OCI-LY3 (cell line): ENCODE measurements around the gene MFGE8.

Experiments
- H2AFZ ChIP-seq: fragments of 200-600, 300-600 bp; shearing (Covaris generic); 2 replicates; pipeline ENCODE4 v1.6.0; 2014; ENCODE audit warnings: antibody characterized with exemption, low read depth, low read length
- H3K27ac ChIP-seq: fragments of 200-600, 300-600 bp; sonication (generic); 2 replicates; pipeline ENCODE4 v1.5.1; 2014; ENCODE audit warnings: mild to moderate bottlenecking, low read length, moderate library complexity, mixed read lengths
- H3K27me3 ChIP-seq: fragments of 200-600, 300-600 bp; sonication (generic); 2 replicates; pipeline ENCODE4 v1.6.1; 2014; ENCODE audit warnings: low read depth, low read length, mixed read lengths
- H3K36me3 ChIP-seq: fragments of 200-600, 300-600 bp; sonication (generic); replicated peaks from 2 replicates; pipeline ENCODE3; 2014; ENCODE audit warnings: low read depth, low read length, mixed read lengths
- H3K4me1 ChIP-seq: fragments of 300-600, 200-600 bp; sonication (generic); 2 replicates; pipeline ENCODE4 v1.6.1; 2014; ENCODE audit warnings: low read length, mixed read lengths
- H3K4me2 ChIP-seq: fragments of 200-600, 300-600 bp; sonication (generic); 2 replicates; pipeline ENCODE4 v1.6.1; 2014; ENCODE audit warnings: low read length, mixed read lengths
- H3K4me3 ChIP-seq: fragments of 300-600, 200-600 bp; sonication (generic); 2 replicates; pipeline ENCODE4 v1.5.1; 2014; ENCODE audit warnings: antibody characterized with exemption, mild to moderate bottlenecking, low read length, moderate library complexity
- H3K79me2 ChIP-seq: fragments of 300-600, 200-600 bp; shearing (Covaris generic); 2 replicates; pipeline ENCODE4 v1.6.1; 2014; ENCODE audit warnings: mild to moderate bottlenecking, low read length, mixed read lengths
- H3K9ac ChIP-seq: fragments of 300-600, 200-600 bp; shearing (Covaris generic); 2 replicates; pipeline ENCODE4 v1.6.0; 2014; ENCODE audit warnings: mild to moderate bottlenecking, low read length, moderate library complexity
- H3K9me3 ChIP-seq: fragments of 200-600, 300-600 bp; shearing (Covaris generic); 2 replicates; pipeline ENCODE4 v1.6.1; 2014; ENCODE audit warnings: low read length, mixed read lengths; ENCODE audit not compliant: insufficient read depth
- H4K20me1 ChIP-seq: fragments of 200-600, 300-600 bp; sonication (generic); 2 replicates; pipeline ENCODE4 v1.6.1; 2016; ENCODE audit warnings: low read length, mixed read lengths; ENCODE audit not compliant: insufficient read depth
- CTCF ChIP-seq: fragments of 200-600, 300-600 bp; sonication (generic); IDR thresholded peaks from 2 replicates; pipeline ENCODE4 v1.5.1; 2014; ENCODE audit warnings: antibody characterized with exemption, low read length, low read depth
- EZH2phosphoT487 ChIP-seq: fragments of 200-600 bp; shearing (Covaris generic); IDR thresholded peaks from 2 replicates; pipeline ENCODE4 v1.6.1; 2018; ENCODE audit warnings: antibody characterized with exemption, mixed run types, low read depth

MFGE8 gene

GRCh38 chr15:88908697-88909621 lies 4.2 kb downstream of the MFGE8 start:
- Histone ChIP-seq H3K9ac (no peak overlapping the region), H4K20me1 (no peaks in the 10 kb centered on the region), H2AFZ (no peak overlapping the region), H3K27ac (no peak overlapping the region), H3K4me3 (no peak overlapping the region), H3K4me1 (peaks cover 8% of the 10 kb centered on the region), H3K27me3 (no peaks in the 10 kb centered on the region), H3K79me2 (no peaks in the 10 kb centered on the region), H3K9me3 (no peaks in the 10 kb centered on the region), H3K4me2 (no peak overlapping the region), H3K36me3 (no peaks in the 10 kb centered on the region)
- no peak for TF ChIP-seq EZH2phosphoT487
- no peak for TF ChIP-seq CTCF

GRCh38 chr15:88908123-88908522 lies 5.1 kb downstream of the MFGE8 start:
- H3K4me3 ChIP-seq, result no peak overlapping the region
- no peaks in the 10 kb centered on the region for H3K79me2 ChIP-seq
- no peak overlapping the region for H2AFZ ChIP-seq
- H4K20me1 ChIP-seq, result no peaks in the 10 kb centered on the region
- TF ChIP-seq EZH2phosphoT487, result no peak
- TF ChIP-seq CTCF, result no peak
- no peak overlapping the region for H3K27ac ChIP-seq
- peaks cover 8% of the 10 kb centered on the region for H3K4me1 ChIP-seq
- H3K4me2 ChIP-seq, result no peak overlapping the region
- H3K9me3 ChIP-seq, result no peaks in the 10 kb centered on the region
- H3K36me3 ChIP-seq, result no peaks in the 10 kb centered on the region
- no peak overlapping the region for H3K9ac ChIP-seq
- H3K27me3 ChIP-seq, result no peaks in the 10 kb centered on the region

GRCh38 chr15:88907111-88907510 lies 6.1 kb downstream of the MFGE8 start:
- no peaks in the 10 kb centered on the region for H3K36me3 ChIP-seq

More at GRCh38 chr15:88907111-88907510, 6.1 kb downstream of the MFGE8 start:
- Histone ChIP-seq H3K4me3 (no peak overlapping the region), H4K20me1 (no peaks in the 10 kb centered on the region), H3K4me2 (no peak overlapping the region), H3K4me1 (peaks cover 5% of the 10 kb centered on the region), H3K27me3 (no peaks in the 10 kb centered on the region), H3K27ac (no peak overlapping the region), H3K79me2 (no peaks in the 10 kb centered on the region), H3K9me3 (no peaks in the 10 kb centered on the region), H3K9ac (no peak overlapping the region), H2AFZ (no peak overlapping the region)
- TF ChIP-seq CTCF, result no peak
- TF ChIP-seq EZH2phosphoT487, result no peak
